Gastroesophageal sphincter (tissue), 4 donors: ENCODE data around the gene INAFM2. TPM values are rescaled to one million over a fixed set of nuclear protein-coding genes. Genes with fewer than 3 reads are reported as not detected.

ENCODE experiments used
- ATAC-seq: fragments of 150-250 bp; one replicate; pipeline ENCODE4 v1.9.1; 2016; ENCODE audit warnings: mild to moderate bottlenecking, moderate library complexity
- H3K27ac ChIP-seq, 4 donors: fragments of 200-600 bp; sonication (generic) in 3 of 4; 1 replicate in 3 of 4; 2 replicates in 1 of 4; pipeline ENCODE4 v1.5.1; 2016 to 2019
- H3K27me3 ChIP-seq: fragments of 200-600 bp; sonication (generic); one replicate; pipeline ENCODE4 v1.5.1; 2019
- H3K36me3 ChIP-seq, 2 donors: fragments of 200-600 bp; sonication (generic); one replicate each; pipeline ENCODE4 v1.5.1; 2019; ENCODE audit warnings: control low read depth in 1 of 2
- H3K4me1 ChIP-seq, 3 donors: fragments of 200-600 bp; sonication (generic); 1 replicate in 2 of 3; 2 replicates in 1 of 3; pipeline ENCODE4 v1.5.1; 2016 to 2019; ENCODE audit warnings: control low read depth in 2 of 3
- H3K4me3 ChIP-seq, 2 donors: fragments of 200-600 bp; sonication (generic); one replicate each; pipeline ENCODE4 v1.5.1; 2019; ENCODE audit warnings: mild to moderate bottlenecking in 1 of 2, moderate library complexity in 1 of 2
- H3K9me3 ChIP-seq, 3 donors: fragments of 200-600 bp; sonication (generic); one replicate each; pipeline ENCODE4 v1.5.1; 2017 to 2019; ENCODE audit warnings: control low read depth in 2 of 3
- CTCF ChIP-seq, 4 experiments: fragments of 200-600 bp in 2 of 4; fragments of 450-650 bp in 2 of 4; sonication (generic) in 1 of 4; IDR thresholded peaks; one replicate each; pipeline ENCODE4 v1.5.1; 2017 to 2019; ENCODE audit warnings: antibody characterized with exemption in 4 of 4, mild to moderate bottlenecking in 2 of 4, moderate library complexity in 2 of 4
- EP300 ChIP-seq: sonication (generic); formaldehyde crosslinking; IDR thresholded peaks from one replicate; pipeline ENCODE4 v1.6.1; 2017; ENCODE audit warnings: antibody characterized with exemption, mild to moderate bottlenecking
- POLR2A ChIP-seq, 2 donors: fragments of 450-650 bp; IDR thresholded peaks; one replicate each; pipeline ENCODE4 v1.6.1; 2017; ENCODE audit warnings: antibody characterized with exemption in 2 of 2, mild to moderate bottlenecking in 2 of 2, moderate library complexity in 1 of 2
- POLR2AphosphoS5 ChIP-seq: sonication (generic); formaldehyde crosslinking; IDR thresholded peaks from one replicate; pipeline ENCODE4 v1.6.1; 2017; ENCODE audit warnings: antibody characterized with exemption
- WGBS, 2 donors: methylation state at CpG; one replicate each; pipeline ENCODE4 v1.1.5; 2018; ENCODE audit warnings: low coverage in 1 of 2; 5-methylcytosine and 5-hydroxymethylcytosine counted together
- total RNA-seq, 4 donors: library from RNA; depleted of rRNA; stranded (reverse); fragments of >200 nt; gene quantifications; one replicate each; pipeline ENCODE4 v1.1.0, GENCODE V29; 2016

The INAFM2 gene
- total RNA-seq, 4 donors from 2014 or later: 27.3 to 66.6 (median 37.5) TPM

GRCh38 chr15:40354408-40355171 lies 31.1 kb downstream of the INAFM2 start:
- H3K27me3 ChIP-seq: peaks cover 11% of the 10 kb centered on the region
- TF ChIP-seq CTCF (IDR thresholded peaks at IDR 0.05) (peak in 2 of 4 experiments; percentile 33 to 59), POLR2AphosphoS5 (no peak)
- 0 to 7% methylated on average over 2 to 5 of the region's 9 CpGs for WGBS, 2 donors
- H3K9me3 ChIP-seq: no peaks in the 10 kb centered on the region
- peaks cover 4 to 32% (median 8%) of the 10 kb centered on the region in 3 donors for H3K4me1 ChIP-seq
- no peak for ATAC-seq
- no peak overlapping the region for H3K27ac ChIP-seq
- H3K4me3 ChIP-seq: no peak overlapping the region
- H3K36me3 ChIP-seq: no peaks in the 10 kb centered on the region

- peaks cover 11% of the 10 kb centered on the region for H3K27me3 ChIP-seq
- peaks cover 4 to 32% (median 8%) of the 10 kb centered on the region in 3 donors for H3K4me1 ChIP-seq
- no CpG with 5 or more reads among the region's 5 CpGs for WGBS, 2 donors
- H3K27ac ChIP-seq: no peak overlapping the region
- no peaks in the 10 kb centered on the region for H3K9me3 ChIP-seq
- no peak overlapping the region for H3K4me3 ChIP-seq
- no peaks in the 10 kb centered on the region for H3K36me3 ChIP-seq
- TF ChIP-seq POLR2AphosphoS5 (no peak), EP300 (no peak), CTCF (IDR thresholded peaks at IDR 0.05) (no peak), POLR2A (IDR thresholded peaks at IDR 0.05) (no peak)
- ATAC-seq: no peak
Observed at GRCh38 chr15:40355976-40356585, 32.6 kb downstream of the INAFM2 start.

DNA sequence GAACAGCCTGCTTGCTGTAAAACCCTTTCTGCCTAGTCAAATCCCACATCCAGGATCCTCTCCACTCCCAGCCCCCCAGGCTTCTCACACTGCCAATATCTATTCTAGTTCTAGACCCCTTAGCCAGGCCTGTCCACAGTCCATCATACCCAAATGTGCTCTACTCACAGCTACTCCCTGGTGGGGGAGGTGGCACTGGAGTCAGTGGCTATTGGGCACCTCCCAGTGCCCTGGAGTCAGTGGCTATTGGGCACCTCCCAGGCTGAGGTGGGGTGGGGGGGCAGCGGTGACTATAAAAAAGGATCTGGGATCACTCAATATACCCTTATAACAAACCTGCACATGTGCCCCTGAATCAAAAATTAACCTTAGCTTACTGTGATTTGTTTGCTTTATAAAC lies 33.8 kb downstream of the INAFM2 start:
- peaks cover 4 to 32% (median 8%) of the 10 kb centered on the region in 3 donors for H3K4me1 ChIP-seq
- no peaks in the 10 kb centered on the region for H3K36me3 ChIP-seq
- WGBS, 2 donors: no CpG with 5 or more reads among the region's 1 CpG
- peak overlapping the region in 1 of 2 donors; percentile 50 for H3K4me3 ChIP-seq
- no peak for TF ChIP-seq POLR2A (IDR thresholded peaks at IDR 0.05)
- TF ChIP-seq POLR2AphosphoS5: no peak
- no peak for TF ChIP-seq CTCF (IDR thresholded peaks at IDR 0.05)
- no peak for TF ChIP-seq EP300
- no peaks in the 10 kb centered on the region for H3K9me3 ChIP-seq
- no peak for ATAC-seq
- H3K27ac ChIP-seq: no peak overlapping the region
- peaks cover 11% of the 10 kb centered on the region for H3K27me3 ChIP-seq

DNA sequence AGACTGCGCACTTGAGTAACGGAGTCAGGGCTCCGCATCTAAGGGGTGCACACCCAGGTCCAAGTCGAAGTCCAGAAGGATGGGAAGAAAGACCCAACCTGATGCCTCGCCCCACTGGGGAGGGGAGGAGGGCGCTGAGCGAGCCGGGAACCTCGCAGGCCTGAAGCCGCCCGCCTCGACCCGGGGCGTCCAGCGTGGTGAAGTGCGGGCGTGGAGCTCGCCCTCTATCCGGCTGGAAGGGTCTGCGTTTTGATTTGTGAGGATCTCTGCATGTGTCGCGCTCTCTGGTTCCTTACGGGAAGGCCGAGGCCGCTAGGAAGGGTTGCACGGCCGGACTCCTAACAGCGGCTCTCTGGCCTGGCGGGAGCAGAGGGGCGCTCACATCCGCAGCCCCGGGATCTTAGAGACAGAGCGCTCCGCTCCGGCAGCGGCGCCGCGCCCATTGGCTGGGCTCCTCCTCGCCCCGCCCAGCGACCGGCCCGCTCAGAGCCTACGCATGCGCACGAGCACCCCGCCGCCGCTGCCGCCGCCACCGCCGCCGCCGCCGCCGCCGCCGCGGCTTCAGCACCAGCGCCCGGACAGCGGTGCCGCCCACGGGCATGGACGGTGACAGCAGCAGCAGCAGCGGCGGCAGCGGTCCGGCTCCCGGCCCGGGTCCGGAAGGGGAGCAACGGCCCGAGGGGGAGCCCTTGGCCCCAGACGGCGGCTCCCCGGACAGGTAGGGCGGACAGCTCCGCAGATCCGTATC lies 34.4 kb downstream of the INAFM2 start, which contains the start of gene DISP2:
DISP2 (plus strand) TSS at position 497 of the 748 bp plus-strand sequence; CDS start at position 600, 103 bp downstream.
- H3K27ac ChIP-seq: peak within 1 kb of the TSS in 2 of 4 donors; percentile 11 to 42
- TF ChIP-seq EP300 (no peak), POLR2A (IDR thresholded peaks at IDR 0.05) (no peak), POLR2AphosphoS5 (no peak), CTCF (IDR thresholded peaks at IDR 0.05) (no peak)
- no peaks in the 10 kb centered on the region for H3K9me3 ChIP-seq
- H3K4me1 ChIP-seq: peaks cover 4 to 32% (median 8%) of the 10 kb centered on the region in 3 donors
- no peaks in the 10 kb centered on the region for H3K36me3 ChIP-seq
- peaks cover 11% of the 10 kb centered on the region for H3K27me3 ChIP-seq
- peak; percentile 95 for ATAC-seq
- H3K4me3 ChIP-seq: peak within 1 kb of the TSS; percentile 20 to 50
- WGBS, 2 donors: 0 to 30% methylated on average over 1 to 2 of the region's 82 CpGs
